Kidney epithelial cell (primary cell): ENCODE measurements around the gene POLN. TPM values are rescaled to one million over a fixed set of nuclear protein-coding genes. Genes with fewer than 3 reads are reported as not detected.

Experiments used
- DNase-seq: peaks from one replicate; pipeline ENCODE4 v3.0.0-alpha.2; 2010; ENCODE audit warnings: low read depth
- H3K27me3 ChIP-seq: 2 replicates; pipeline ENCODE4 v1.6.0; 2011; ENCODE audit warnings: low read length; ENCODE audit not compliant: control insufficient read depth, insufficient read depth
- H3K36me3 ChIP-seq: 2 replicates; pipeline ENCODE4 v1.5.1; 2011; ENCODE audit warnings: low read length; ENCODE audit not compliant: control insufficient read depth, insufficient read depth
- H3K4me3 ChIP-seq: 2 replicates; pipeline ENCODE4 v1.5.1; 2011; ENCODE audit warnings: low read depth, mild to moderate bottlenecking, control low read depth, low read length
- total RNA-seq: library from RNA; depleted of rRNA; stranded (reverse); fragments of >200 nt; gene quantifications from 2 replicates; pipeline ENCODE4 v1.2.3, GENCODE V29; 2015
- TF ChIP-seq, protein P1 (sequence below): IDR thresholded peaks from 2 replicates; pipeline ENCODE4 v1.5.1; 2011; ENCODE audit warnings: mild to moderate bottlenecking, moderate library complexity, low read length, control low read depth, inconsistent platforms; ENCODE audit not compliant: insufficient read depth, poor library complexity, severe bottlenecking

Gene POLN
- total RNA-seq, 1 donor from 2014 or later: 0.38 TPM

DNA sequence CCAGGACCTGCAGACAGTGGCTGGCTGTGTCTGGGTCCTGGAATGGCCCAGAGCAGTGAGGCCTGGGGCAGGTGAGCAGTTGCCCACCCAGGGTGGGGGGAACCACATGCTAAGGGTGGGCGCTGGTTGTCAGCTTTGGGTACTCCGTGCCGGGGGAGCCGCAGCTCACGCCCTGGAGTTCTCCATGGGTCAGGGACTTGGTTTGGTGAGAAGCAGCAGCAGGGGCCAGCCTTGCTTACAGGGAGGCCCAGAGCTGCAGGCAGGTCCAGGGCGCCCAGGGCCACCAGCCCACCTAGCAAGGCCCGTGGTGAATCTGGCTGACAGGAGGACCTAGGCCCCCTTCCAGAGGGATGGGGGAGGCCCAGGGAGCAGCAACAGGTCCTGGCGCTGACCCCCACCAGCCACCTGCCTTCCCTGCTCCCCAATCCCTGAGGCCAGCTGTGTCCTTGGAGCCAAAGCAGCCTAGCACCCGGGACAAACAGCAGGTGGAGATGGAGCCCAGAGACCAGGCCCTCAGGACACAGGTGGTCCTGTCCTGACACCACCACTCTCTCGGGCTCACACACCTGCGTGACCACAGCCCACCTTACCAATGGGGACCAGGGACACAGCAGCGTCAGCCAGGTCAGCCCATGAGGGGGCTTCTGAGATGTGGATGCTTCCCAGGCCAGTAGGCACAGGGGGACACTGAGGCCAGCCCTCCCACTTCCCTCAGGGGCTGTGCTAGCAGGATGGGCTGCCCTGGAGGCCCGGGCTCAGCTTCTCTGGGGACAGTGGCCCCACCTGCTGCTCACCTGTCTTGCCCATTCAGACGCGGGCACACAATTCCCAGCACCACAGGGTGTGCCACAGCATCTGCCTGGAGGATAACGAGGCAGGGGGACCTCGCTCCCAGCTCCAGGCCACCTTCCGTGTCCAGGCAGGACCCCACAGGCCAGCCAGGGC lies 16.4 kb upstream of the POLN start:
- DNase-seq: no peak
- H3K27me3 ChIP-seq: no peaks in the 10 kb centered on the region
- H3K36me3 ChIP-seq: no peaks in the 10 kb centered on the region
- H3K4me3 ChIP-seq: no peak overlapping the region
- TF ChIP-seq, protein P1, sequence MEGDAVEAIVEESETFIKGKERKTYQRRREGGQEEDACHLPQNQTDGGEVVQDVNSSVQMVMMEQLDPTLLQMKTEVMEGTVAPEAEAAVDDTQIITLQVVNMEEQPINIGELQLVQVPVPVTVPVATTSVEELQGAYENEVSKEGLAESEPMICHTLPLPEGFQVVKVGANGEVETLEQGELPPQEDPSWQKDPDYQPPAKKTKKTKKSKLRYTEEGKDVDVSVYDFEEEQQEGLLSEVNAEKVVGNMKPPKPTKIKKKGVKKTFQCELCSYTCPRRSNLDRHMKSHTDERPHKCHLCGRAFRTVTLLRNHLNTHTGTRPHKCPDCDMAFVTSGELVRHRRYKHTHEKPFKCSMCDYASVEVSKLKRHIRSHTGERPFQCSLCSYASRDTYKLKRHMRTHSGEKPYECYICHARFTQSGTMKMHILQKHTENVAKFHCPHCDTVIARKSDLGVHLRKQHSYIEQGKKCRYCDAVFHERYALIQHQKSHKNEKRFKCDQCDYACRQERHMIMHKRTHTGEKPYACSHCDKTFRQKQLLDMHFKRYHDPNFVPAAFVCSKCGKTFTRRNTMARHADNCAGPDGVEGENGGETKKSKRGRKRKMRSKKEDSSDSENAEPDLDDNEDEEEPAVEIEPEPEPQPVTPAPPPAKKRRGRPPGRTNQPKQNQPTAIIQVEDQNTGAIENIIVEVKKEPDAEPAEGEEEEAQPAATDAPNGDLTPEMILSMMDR: no peak

DNA sequence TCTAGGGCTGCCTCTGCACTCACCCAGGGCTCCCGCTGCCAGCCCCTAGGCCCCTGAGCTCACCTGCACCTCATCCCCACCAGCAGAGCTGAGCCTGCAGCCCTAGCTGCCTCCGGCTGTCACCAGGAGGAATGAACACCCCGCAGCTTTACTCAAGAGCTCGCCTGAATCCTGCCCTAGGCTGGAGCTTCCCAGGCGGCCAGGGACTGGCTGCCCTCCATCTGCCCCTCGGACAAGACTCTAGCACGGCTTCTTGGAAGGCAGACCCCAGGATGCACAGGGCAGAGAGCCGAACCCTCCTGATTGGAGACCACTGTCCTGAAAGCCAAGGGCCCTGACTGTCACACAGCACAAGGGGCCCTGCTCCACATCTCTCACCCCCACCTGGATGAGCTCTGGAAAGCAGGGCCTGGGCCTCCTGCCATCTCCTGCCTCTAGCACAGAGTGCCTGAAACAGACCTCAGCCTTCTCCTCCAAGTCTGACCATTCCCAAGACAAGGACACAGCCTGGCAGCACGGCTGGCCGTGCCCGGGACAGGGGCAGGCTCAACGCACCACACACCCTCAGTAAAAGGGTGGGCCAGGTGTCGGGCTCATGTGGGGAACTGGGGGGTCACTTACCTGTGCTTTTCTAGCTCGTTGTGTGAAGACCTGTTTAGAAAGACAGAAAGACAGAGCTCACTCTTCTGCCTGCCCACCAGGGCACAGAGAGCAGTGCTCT lies 15.6 kb upstream of the POLN start:
- H3K36me3 ChIP-seq: peaks cover 2% of the 10 kb centered on the region
- TF ChIP-seq, protein P1: no peak

DNA sequence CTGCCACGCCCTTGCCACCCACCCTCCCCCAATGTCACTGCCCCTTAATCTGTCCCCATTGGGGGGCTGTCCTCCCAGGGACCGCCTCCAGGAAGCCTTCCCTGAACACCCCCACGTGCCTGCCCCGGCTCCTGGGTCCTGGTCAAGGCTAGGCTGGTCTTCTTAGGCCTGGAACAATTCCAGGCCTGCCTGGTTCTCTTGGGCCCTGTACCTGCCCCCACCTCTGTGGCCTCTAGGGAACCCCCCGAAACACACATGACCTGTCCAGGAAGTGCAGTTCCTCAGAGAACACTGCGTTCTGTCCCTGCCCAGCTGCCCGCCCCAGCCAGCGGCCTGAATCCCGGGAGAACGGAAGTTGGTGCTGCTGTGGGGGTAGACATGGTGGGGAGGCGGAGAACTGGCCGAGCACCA lies 14.9 kb upstream of the POLN start:
- Histone ChIP-seq H3K36me3 (peaks cover 2% of the 10 kb centered on the region), H3K27me3 (no peaks in the 10 kb centered on the region), H3K4me3 (no peak overlapping the region)
- no peak for DNase-seq
- TF ChIP-seq, protein P1: no peak

More for the DNA sequence above, 15.6 kb upstream of the POLN start:
- no peak overlapping the region for H3K4me3 ChIP-seq
- DNase-seq: no peak
- H3K27me3 ChIP-seq: no peaks in the 10 kb centered on the region

DNA sequence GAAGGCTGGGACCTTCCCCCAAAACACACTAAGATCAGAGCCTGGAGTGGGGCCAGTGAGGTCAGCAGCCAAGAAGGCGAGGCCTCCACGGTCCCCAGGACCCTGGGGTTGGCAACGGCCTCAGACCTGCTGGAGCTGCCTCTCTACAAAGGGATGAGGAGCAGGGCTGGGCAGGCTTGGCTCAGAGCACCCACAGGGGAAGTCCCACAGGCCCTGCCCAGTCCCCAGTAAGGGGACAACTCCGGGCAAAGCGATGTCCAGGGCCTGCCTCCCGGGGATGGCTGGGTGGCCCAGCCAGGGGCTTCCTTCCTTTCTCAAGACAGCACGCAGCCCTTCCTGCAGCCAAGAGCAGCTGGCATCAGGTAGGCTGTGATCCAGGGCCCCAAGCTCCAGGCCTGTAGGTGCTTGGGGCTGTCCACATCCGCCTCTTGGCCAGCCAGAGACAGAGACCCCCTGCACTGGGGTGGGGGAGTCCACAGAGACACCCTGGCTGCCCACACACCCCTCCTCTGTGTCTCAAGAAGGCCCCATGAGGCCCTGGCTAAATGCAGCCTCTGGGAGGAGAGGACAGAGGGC lies 14.3 kb upstream of the POLN start:
- no peak overlapping the region for H3K4me3 ChIP-seq
- no peak for DNase-seq
- H3K36me3 ChIP-seq: peaks cover 2% of the 10 kb centered on the region
- TF ChIP-seq, protein P1: no peak
- H3K27me3 ChIP-seq: no peaks in the 10 kb centered on the region

DNA sequence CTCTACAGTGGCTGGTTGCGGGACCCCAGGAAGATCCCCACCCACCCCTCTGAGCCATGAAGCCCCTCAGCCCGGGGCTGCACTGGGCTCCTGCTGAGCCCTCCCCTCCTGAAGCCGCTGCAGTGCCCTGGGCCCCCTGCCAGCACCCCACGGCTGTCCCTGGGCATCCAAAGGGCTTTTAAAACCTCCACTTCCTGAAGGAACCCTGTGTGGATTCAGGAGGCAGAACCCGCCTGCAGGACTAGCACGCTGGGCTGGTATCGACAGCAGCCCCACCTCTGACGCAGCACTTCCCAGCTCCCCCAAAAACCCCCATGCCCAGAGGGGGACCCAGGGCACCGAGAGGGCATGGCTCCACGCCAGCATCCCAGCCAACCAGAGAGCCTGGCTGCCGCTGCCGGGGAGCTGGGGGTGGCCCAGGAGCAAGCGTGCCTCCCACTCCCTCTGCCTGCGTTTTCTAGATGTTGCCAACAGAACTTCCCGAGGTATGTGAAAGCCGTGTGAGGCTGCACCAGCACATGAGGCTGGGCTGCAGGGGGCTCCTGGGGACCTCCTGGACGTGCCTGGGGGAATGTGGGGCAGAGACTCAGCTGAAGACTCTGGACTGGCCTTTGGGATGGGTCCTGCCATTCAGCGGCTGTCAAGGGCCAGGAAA lies 13.7 kb upstream of the POLN start:
- Histone ChIP-seq H3K27me3 (no peaks in the 10 kb centered on the region), H3K4me3 (no peak overlapping the region), H3K36me3 (peaks cover 2% of the 10 kb centered on the region)
- no peak for DNase-seq
- TF ChIP-seq, protein P1: no peak
